NT2/D1 (cell line): ENCODE measurements around the gene SMTNL2.

Experiments
- SUZ12 ChIP-seq: IDR thresholded peaks from 2 replicates; pipeline ENCODE4 v1.6.1; 2011; ENCODE audit not compliant: insufficient read length, insufficient read depth; ENCODE audit errors: extremely low read depth
- YY1 ChIP-seq: IDR thresholded peaks from 2 replicates; pipeline ENCODE4 v1.6.1; 2011; ENCODE audit not compliant: insufficient read length, insufficient read depth

DNA sequence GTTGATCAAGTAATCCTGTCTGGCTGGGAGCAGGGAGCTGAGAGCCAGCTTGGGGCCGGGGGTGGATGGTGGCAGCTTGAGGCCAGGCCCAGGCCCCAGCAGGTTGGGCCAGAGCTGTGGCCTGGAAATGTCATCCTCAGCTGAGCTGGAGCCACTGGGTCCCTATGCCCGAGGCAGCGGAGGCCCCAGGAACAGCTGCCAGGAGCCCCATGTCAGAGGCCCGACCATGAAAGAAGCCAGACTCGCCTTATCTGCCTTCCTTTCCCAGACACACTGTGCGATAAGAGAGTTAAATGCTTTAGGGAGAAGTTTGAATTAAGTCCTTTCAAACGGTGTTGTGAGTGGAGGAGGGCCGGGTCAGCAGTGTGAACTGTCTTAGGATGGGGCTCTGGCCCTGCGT, 3.5 kb downstream of the SMTNL2 start:
- TF ChIP-seq SUZ12 = no peak
- TF ChIP-seq YY1 = no peak
